Measurements from ENCODE around the gene LACTB.

Gene LACTB

GRCh38 chr15:63178034-63178433, 56.4 kb downstream of the LACTB start:
- DNase-seq (ENCODE audit: low read depth), result no peak

DNA sequence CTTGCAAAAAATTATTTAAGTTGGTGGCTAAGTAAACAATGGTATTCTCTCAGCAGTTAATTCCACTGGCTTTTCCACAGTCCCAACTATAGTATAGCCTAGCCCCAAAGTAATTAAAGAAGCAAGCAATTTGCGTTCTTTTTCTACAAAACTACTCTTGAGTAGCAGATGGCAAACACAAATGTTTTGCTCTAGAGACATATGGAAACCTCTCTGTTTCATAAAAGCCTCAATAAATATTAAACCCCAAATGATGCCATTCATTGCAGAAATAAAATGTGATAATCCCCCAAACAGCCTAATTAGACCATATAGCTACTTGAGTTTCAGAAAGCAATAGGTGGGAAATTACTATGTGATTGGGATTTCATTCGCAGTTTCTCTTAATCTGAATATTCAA, 59.1 kb downstream of the LACTB start:
- DNase-seq (ENCODE audit: low read depth), result no peak

GRCh38 chr15:63181648-63182047, 60.0 kb downstream of the LACTB start:
- no peak for DNase-seq (ENCODE audit: low read depth)

GRCh38 chr15:63185206-63185605, 63.5 kb downstream of the LACTB start:
- DNase-seq (ENCODE audit: low read depth), result no peak

DNA sequence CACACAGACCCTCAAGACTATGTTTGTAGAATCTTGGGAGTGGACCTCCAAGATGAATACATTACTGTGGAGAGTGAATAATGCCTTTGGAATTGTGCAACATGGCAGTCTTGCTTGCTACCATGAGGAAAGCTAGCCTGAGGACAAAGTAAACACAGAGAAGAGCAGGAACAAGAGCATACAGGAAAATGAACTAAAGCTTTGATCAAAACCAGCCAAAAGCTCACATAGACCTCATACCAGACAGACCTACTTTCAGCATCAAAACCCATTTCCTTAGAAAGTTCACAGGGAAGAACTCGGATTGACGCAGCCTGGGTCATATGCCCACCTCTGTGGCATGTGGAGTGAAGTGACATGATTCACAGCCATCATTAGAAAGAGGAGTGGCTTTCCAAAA, 64.4 kb downstream of the LACTB start:
- no peak for DNase-seq (ENCODE audit: low read depth)

- no peak for DNase-seq (ENCODE audit: low read depth)
Observed at GRCh38 chr15:63187589-63188226, 66.0 kb downstream of the LACTB start.

GRCh38 chr15:63188247-63188925, 66.7 kb downstream of the LACTB start:
- no peak for DNase-seq (ENCODE audit: low read depth)

- peak; percentile 84 for DNase-seq (ENCODE audit: low read depth)
Observed at GRCh38 chr15:63188926-63189871, 67.5 kb downstream of the LACTB start, which contains the start of gene RAB8B. Gene RAB8B (plus strand): TSS chr15:63189606. CDS start chr15:63189625, 19 bp downstream.

DNA sequence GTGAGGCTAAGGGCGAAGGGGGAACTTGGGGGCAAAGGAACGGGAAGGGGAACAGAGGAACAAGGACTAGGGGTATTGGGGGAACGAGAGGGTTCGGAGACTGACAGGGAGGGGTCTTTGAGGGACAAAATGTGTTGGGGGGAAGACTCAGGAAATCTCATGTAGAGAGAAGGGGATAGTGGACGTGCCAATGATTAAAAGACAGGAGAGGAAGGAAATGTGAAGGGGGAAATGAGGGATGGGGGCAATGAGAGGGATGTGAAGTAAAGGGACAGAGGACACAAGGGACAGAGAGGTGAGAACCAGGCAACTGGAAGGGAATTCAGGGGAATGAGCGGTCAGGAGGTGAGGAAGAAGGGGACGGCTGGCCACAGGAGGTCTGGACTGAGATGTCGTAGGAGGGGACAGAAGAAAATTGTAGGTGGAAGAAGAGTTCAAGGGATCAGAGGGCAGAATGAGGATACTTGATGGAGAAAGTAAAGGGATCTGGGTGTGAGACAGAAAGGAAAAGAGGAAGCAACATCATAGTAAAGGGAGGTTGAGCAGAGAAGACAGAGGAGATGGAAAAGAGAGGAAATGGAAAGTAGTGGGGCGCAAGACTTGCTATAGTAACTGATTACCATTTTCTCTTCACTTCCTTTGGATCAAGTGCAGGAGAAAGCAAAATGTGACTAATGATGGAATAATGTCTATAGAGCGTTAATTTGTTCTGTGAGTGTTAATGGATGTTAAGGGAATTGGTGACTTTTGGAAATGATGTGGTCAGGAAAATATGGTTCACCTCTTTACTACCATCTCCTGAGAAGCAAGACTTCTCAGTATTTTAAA, 68.5 kb downstream of the LACTB start:
- DNase-seq (ENCODE audit: low read depth), result no peak

GRCh38 chr15:63190769-63191649, 69.3 kb downstream of the LACTB start:
- no peak for DNase-seq (ENCODE audit: low read depth)
